Pons (tissue), 1 donor: ENCODE results near the gene COG4.

ENCODE experiments used
- DNase-seq: peaks from one replicate; pipeline ENCODE4 v3.0.0-alpha.2; 2016; ENCODE audit warnings: low spot score

The COG4 gene

DNA sequence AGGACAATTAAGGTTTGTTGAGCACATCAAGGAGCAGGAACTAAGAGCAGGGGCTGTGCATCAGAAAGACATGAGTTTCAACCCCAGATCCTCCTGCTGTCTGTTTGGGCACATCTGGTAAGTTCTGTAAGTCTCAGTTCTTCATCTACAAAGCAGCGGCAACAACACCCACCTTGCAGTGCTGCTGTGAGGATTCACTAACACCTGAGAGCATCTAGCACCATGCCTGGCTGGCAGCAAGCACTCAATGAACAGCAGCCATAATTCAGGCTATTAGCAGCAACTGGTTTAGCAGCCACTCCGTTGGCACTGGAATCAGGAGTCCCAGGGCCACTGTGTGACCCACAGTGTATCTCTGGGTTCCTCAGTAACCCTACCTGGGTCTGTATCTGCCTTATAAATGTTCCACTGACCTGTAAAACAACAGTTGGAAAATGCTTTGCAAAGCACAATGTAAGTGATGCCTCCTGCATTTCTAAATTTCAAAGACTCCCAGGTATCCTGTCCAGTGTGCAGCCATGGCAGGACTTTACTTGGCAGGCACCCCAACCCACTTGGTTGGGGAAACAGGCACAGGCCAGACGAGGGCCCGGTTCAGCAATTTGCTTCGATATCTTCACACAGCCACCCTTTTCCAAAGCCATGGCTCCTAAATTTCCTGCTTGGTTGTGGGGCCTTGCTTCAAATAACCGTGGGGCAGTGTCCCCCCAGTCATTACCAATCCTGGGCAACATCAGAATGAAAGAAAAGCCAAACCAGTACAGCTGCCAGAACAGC, 88.7 kb downstream of the COG4 start:
- no peak for DNase-seq

DNA sequence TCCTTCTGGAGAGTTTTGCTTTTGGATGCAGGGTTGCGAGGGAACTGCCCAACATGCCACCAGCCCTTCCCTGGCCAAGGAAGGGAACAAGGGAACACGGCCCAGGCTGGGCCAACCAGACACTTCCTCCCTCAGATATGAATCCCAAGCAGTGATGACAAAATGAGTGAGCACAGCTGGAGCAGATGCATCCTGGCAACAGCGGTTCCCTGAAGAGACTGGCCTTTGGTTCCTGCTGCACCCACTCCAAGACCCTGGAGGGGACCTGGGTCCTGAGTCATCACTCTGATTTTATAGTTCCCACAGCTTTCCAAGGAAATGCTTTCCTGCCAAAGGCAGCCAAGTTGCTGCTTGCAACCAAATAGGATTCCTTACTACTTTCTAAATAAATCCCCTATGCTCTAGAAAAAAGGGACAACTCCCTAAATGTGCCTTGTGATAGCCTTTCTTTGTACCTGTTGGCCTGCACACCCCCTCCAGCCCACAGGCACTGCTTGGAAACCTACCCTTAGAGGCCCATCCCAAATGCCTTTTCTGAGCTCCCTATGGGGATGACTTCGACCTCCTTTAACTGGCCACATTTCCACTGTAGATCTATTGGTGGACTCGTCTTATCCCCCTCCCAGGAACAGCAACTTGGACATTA, 89.8 kb downstream of the COG4 start:
- DNase-seq, result no peak

DNA sequence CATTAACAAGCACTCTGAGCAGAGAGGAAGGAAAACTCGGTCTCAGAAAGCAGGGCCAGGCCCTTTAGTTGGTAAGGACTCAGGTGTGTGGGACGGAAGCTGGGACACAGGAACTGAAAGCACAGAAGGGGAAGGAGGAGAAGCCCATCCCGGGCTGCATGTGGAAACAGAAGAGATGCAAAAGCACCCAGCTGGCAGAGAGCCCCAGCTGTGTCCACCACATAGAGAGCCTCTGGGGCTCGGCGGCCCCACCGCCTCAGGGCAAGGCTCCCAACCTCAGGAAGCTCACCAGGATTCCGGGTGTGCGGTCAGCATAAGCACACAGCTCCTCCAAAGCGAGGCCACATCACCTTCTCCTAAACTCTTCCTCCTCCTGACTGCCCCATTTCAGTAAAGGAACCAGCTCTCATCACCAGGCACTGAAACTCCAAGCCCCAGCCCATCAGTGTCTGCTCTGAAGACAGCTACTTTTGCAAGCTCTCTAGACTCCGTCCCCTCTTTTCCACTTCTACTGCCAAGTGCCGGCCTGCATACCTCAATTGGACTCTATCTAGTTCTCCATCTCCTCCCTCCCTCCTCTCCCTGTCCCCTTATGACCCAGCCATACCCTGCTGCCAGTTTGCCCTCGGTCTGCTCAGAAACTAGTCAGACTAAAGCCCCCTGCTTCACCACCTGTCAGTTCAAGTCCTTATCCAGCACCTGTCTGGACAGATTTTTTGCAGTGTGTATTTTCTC, 90.5 kb downstream of the COG4 start:
- no peak for DNase-seq

DNA sequence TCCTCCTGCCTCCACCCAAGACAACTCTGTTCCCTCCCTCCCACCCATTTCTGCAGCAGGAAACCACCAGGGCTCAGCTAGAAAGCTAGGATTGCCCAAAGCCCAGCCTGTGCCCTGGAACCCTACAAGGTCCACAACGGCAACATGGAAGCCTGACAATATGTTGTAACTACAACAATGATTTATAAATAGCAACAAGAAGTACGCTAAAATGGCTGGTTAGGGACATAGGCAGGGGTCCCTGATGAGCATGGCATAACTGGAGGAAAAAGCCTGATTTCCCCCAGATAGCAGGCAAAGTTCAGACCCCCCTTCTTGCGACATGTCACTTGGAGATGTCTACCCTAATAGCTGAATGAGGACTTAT, 91.0 kb downstream of the COG4 start:
- no peak for DNase-seq

DNA sequence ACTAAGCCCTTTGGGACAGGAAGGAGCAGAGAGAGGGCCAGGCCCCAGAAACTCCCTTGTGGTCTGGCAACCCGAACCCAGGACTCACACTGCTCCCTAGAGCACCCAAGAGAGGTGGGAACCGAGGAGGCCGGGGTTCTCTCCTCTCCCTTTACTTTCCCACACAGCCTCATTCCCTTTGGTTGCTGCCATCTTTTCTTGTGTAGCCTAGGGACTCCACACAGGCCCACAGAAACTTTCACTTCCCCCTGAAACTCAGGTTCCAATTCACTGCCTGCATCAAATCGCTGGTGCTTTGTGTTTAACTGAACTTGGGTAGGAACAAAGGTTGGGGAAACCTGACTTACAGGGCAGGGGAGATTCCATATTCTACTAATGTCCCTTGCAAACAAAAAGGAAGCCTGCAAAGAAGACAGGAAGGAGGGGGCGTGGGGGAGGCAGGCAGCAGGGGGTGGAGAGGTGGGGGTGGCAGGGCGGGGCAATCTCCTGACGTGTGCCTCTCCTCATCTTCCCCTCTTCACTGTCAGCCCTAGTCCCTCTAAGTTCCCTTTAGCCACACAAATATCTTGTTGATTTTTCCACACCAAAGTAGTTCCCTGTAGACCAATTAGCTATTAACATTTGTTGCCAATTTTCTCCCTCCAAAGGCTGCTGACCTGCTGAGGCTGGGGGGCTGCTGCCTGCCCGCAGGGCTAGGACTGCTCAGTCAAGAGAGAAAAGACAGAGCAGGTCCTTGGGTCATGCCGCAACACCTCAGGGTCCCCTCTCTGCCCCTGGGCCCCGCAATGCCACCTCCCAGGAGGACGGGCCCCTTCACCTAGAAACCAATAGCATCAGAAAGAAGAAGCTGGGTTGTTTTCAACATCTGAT, 92.5 kb downstream of the COG4 start:
- no peak for DNase-seq
